Stimulated activated CD4-positive, alpha-beta T cell treated with anti-CD3 and anti-CD28 coated beads, TNF-alpha, amount 100 ng/mL, for 48 hours (primary cell): ENCODE results near the gene CARMIL1.

Experiments used
- DNase-seq, 3 donors: peaks; one replicate each; pipeline ENCODE4 v3.0.0-alpha.2; 2020; ENCODE audit warnings: low read depth in 3 of 3

Gene CARMIL1

GRCh38 chr6:25407431-25407830 lies 128.3 kb downstream of the CARMIL1 start:
- no peak for DNase-seq

- no peak for DNase-seq
These were observed 130.9 kb downstream of the CARMIL1 start for GRCh38 chr6:25410102-25410501.

- DNase-seq = no peak
These were observed 132.3 kb downstream of the CARMIL1 start for GRCh38 chr6:25411316-25411950.

GRCh38 chr6:25413207-25413905 lies 134.2 kb downstream of the CARMIL1 start:
- no peak for DNase-seq

- no peak for DNase-seq
These were observed 135.0 kb downstream of the CARMIL1 start for GRCh38 chr6:25414168-25414567.

GRCh38 chr6:25414755-25415154 lies 135.6 kb downstream of the CARMIL1 start:
- no peak for DNase-seq

- DNase-seq = no peak
These were observed 136.1 kb downstream of the CARMIL1 start for GRCh38 chr6:25415274-25415673.

GRCh38 chr6:25415701-25416100 lies 136.5 kb downstream of the CARMIL1 start:
- DNase-seq = no peak

- no peak for DNase-seq
These were observed 138.0 kb downstream of the CARMIL1 start for GRCh38 chr6:25417046-25417605.

- DNase-seq = no peak
These were observed 139.4 kb downstream of the CARMIL1 start for GRCh38 chr6:25418454-25419052.

GRCh38 chr6:25419879-25420278 lies 140.7 kb downstream of the CARMIL1 start:
- DNase-seq = no peak

GRCh38 chr6:25423358-25423757 lies 144.2 kb downstream of the CARMIL1 start:
- DNase-seq = no peak

- no peak for DNase-seq
These were observed 145.1 kb downstream of the CARMIL1 start for GRCh38 chr6:25424303-25424702.

- DNase-seq = no peak
These were observed 148.4 kb downstream of the CARMIL1 start for GRCh38 chr6:25427549-25427948.

- no peak for DNase-seq
These were observed 149.7 kb downstream of the CARMIL1 start for GRCh38 chr6:25428758-25429317.

- DNase-seq = no peak
These were observed 152.3 kb downstream of the CARMIL1 start for GRCh38 chr6:25431306-25431974.

- DNase-seq = no peak
These were observed 152.8 kb downstream of the CARMIL1 start for GRCh38 chr6:25431975-25432307.

- no peak for DNase-seq
These were observed 155.7 kb downstream of the CARMIL1 start for GRCh38 chr6:25434921-25435320.

GRCh38 chr6:25435416-25435985 lies 156.3 kb downstream of the CARMIL1 start:
- no peak for DNase-seq

GRCh38 chr6:25436760-25437159 lies 157.6 kb downstream of the CARMIL1 start:
- no peak for DNase-seq

- DNase-seq = no peak
These were observed 160.2 kb downstream of the CARMIL1 start for GRCh38 chr6:25439368-25439767.
